GM18511 (cell line): ENCODE results near the gene CLK3.
"Not testable (repeated sequence)": the region's sequence is repeated elsewhere in the genome, so short reads cannot be mapped to it uniquely, and the experiment has no call there.

ENCODE experiments used
- ATAC-seq: cut with Tn5 transposase; IDR thresholded peaks from one replicate; pipeline ENCODE4 v1.9.1; 2021; ENCODE audit warnings: mild to moderate bottlenecking, moderate library complexity; ENCODE audit not compliant: unreplicated experiment

Gene CLK3

GRCh38 chr15:74620636-74621545 lies 5.3 kb downstream of the CLK3 start:
- ATAC-seq: peak; percentile 60

GRCh38 chr15:74621546-74621920 lies 5.9 kb downstream of the CLK3 start:
- ATAC-seq: no peak

- no peak for ATAC-seq
Observed at GRCh38 chr15:74621936-74622335, 6.3 kb downstream of the CLK3 start.

GRCh38 chr15:74622758-74623157 lies 7.1 kb downstream of the CLK3 start:
- ATAC-seq: no peak

- ATAC-seq: no peak
Observed at GRCh38 chr15:74624020-74624602, 8.5 kb downstream of the CLK3 start.

- no peak for ATAC-seq
Observed at GRCh38 chr15:74625693-74626092, 10.1 kb downstream of the CLK3 start.

GRCh38 chr15:74626336-74626735 lies 10.7 kb downstream of the CLK3 start:
- no peak for ATAC-seq

GRCh38 chr15:74626752-74627692 lies 11.4 kb downstream of the CLK3 start:
- ATAC-seq: peak; percentile 77

- no peak for ATAC-seq
Observed at GRCh38 chr15:74627766-74628165, 12.1 kb downstream of the CLK3 start.

- no peak for ATAC-seq
Observed at GRCh38 chr15:74628199-74628598, 12.6 kb downstream of the CLK3 start.

GRCh38 chr15:74628949-74629348 lies 13.3 kb downstream of the CLK3 start:
- ATAC-seq: no peak

GRCh38 chr15:74629696-74630095 lies 14.1 kb downstream of the CLK3 start:
- not testable (repeated sequence) for ATAC-seq

GRCh38 chr15:74630284-74631086 lies 14.8 kb downstream of the CLK3 start:
- ATAC-seq: no peak

- ATAC-seq: no peak
Observed at GRCh38 chr15:74631087-74631385, 15.4 kb downstream of the CLK3 start.

- no peak for ATAC-seq
Observed at GRCh38 chr15:74631408-74631807, 15.8 kb downstream of the CLK3 start.

- ATAC-seq: no peak
Observed at GRCh38 chr15:74631935-74632560, 16.4 kb downstream of the CLK3 start.

GRCh38 chr15:74632601-74633000 lies 17.0 kb downstream of the CLK3 start:
- ATAC-seq: no peak

- ATAC-seq: no peak
Observed at GRCh38 chr15:74633781-74634180, 18.1 kb downstream of the CLK3 start.

GRCh38 chr15:74635228-74635627 lies 19.6 kb downstream of the CLK3 start:
- no peak for ATAC-seq

GRCh38 chr15:74636984-74637383 lies 21.3 kb downstream of the CLK3 start:
- no peak for ATAC-seq
